Fibroblast of villous mesenchyme (primary cell): ENCODE results near the gene C1orf198. TPM values are rescaled to one million over a fixed set of nuclear protein-coding genes. Genes with fewer than 3 reads are reported as not detected.

Experiments used
- DNase-seq: peaks from one replicate; pipeline ENCODE4 v3.0.0-alpha.2; 2010; ENCODE audit warnings: low read depth
- H3K4me3 ChIP-seq: 2 replicates; pipeline ENCODE4 v1.5.1; 2011; ENCODE audit warnings: low read depth, mild to moderate bottlenecking, low read length
- total RNA-seq: library from RNA; depleted of rRNA; stranded (reverse); fragments of >200 nt; gene quantifications from 2 replicates; pipeline ENCODE4 v1.2.3, GENCODE V29; 2012
- TF ChIP-seq, protein P1 (sequence below): IDR thresholded peaks from 2 replicates; pipeline ENCODE4 v1.5.1; 2012; ENCODE audit warnings: low read depth, mild to moderate bottlenecking, low read length; ENCODE audit not compliant: insufficient read depth

The C1orf198 gene
- total RNA-seq, 1 donor: 399 TPM

GRCh38 chr1:230877924-230878590 is 9.7 kb upstream of the C1orf198 start:
- no peak for DNase-seq
- H3K4me3 ChIP-seq: no peak overlapping the region
- TF ChIP-seq, protein P1, sequence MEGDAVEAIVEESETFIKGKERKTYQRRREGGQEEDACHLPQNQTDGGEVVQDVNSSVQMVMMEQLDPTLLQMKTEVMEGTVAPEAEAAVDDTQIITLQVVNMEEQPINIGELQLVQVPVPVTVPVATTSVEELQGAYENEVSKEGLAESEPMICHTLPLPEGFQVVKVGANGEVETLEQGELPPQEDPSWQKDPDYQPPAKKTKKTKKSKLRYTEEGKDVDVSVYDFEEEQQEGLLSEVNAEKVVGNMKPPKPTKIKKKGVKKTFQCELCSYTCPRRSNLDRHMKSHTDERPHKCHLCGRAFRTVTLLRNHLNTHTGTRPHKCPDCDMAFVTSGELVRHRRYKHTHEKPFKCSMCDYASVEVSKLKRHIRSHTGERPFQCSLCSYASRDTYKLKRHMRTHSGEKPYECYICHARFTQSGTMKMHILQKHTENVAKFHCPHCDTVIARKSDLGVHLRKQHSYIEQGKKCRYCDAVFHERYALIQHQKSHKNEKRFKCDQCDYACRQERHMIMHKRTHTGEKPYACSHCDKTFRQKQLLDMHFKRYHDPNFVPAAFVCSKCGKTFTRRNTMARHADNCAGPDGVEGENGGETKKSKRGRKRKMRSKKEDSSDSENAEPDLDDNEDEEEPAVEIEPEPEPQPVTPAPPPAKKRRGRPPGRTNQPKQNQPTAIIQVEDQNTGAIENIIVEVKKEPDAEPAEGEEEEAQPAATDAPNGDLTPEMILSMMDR: no peak

GRCh38 chr1:230877146-230877923 is 9.0 kb upstream of the C1orf198 start:
- H3K4me3 ChIP-seq: no peak overlapping the region

GRCh38 chr1:230876660-230877059 is 8.3 kb upstream of the C1orf198 start:
- no peak for DNase-seq
- no peak overlapping the region for H3K4me3 ChIP-seq
- TF ChIP-seq, protein P1: no peak

More at GRCh38 chr1:230877146-230877923, 9.0 kb upstream of the C1orf198 start:
- TF ChIP-seq, protein P1: no peak
- DNase-seq: no peak

GRCh38 chr1:230875370-230875769 is 7.0 kb upstream of the C1orf198 start:
- no peak for DNase-seq

GRCh38 chr1:230870916-230871315 is 2.6 kb upstream of the C1orf198 start:
- no peak overlapping the region for H3K4me3 ChIP-seq
- no peak for DNase-seq
- TF ChIP-seq, protein P1: no peak

More at GRCh38 chr1:230875370-230875769, 7.0 kb upstream of the C1orf198 start:
- TF ChIP-seq, protein P1: no peak
- H3K4me3 ChIP-seq: no peak overlapping the region

GRCh38 chr1:230869500-230869899 is 1.2 kb upstream of the C1orf198 start:
- peak overlapping the region; percentile 81 for H3K4me3 ChIP-seq
- DNase-seq: peak; percentile 48
- TF ChIP-seq, protein P1: no peak
